ENCODE data around the gene SFXN3.

Gene SFXN3

GRCh38 chr10:101007915-101008822 lies 22.9 kb upstream of the SFXN3 start:
- DNase-seq (ENCODE audit: low spot score), result no peak

GRCh38 chr10:101008823-101009423 lies 22.1 kb upstream of the SFXN3 start:
- TF ChIP-seq CTCF (IDR thresholded peaks at IDR 0.05; ENCODE audit: extremely low read depth, missing control alignments), result no peak
- DNase-seq (ENCODE audit: low spot score), result no peak

More at GRCh38 chr10:101007915-101008822, 22.9 kb upstream of the SFXN3 start:
- no peak for TF ChIP-seq CTCF (IDR thresholded peaks at IDR 0.05; ENCODE audit: extremely low read depth, missing control alignments)

GRCh38 chr10:101010329-101010728 lies 20.7 kb upstream of the SFXN3 start:
- DNase-seq (ENCODE audit: low spot score), result no peak
- TF ChIP-seq CTCF (IDR thresholded peaks at IDR 0.05; ENCODE audit: extremely low read depth, missing control alignments), result no peak

GRCh38 chr10:101011517-101012423 lies 19.3 kb upstream of the SFXN3 start:
- DNase-seq (ENCODE audit: low spot score), result no peak
- no peak for TF ChIP-seq CTCF (IDR thresholded peaks at IDR 0.05; ENCODE audit: extremely low read depth, missing control alignments)

GRCh38 chr10:101012525-101013364 lies 18.3 kb upstream of the SFXN3 start:
- TF ChIP-seq CTCF (IDR thresholded peaks at IDR 0.05; ENCODE audit: extremely low read depth, missing control alignments), result peak; percentile 78
- DNase-seq (ENCODE audit: low spot score), result peak; percentile 89

- DNase-seq (ENCODE audit: low spot score), result no peak
- TF ChIP-seq CTCF (IDR thresholded peaks at IDR 0.05; ENCODE audit: extremely low read depth, missing control alignments), result no peak
These were observed 17.6 kb upstream of the SFXN3 start for GRCh38 chr10:101013365-101013825.
